Daoy (cell line): ENCODE measurements around the gene BCL2L1. TPM values are rescaled to one million over a fixed set of nuclear protein-coding genes. Genes with fewer than 3 reads are reported as not detected.

ENCODE experiments used
- DNase-seq: peaks from one replicate; pipeline ENCODE4 v3.0.0-alpha.2; 2015; ENCODE audit warnings: low read depth
- total RNA-seq: library from RNA; depleted of rRNA; stranded (reverse); fragments of >200 nt; shearing (Covaris generic); gene quantifications from 2 replicates; pipeline ENCODE4 v1.2.3, GENCODE V29; 2014

Gene BCL2L1
- total RNA-seq, 1 experiment from 2014 or later = 49.1 TPM

GRCh38 chr20:31693402-31693801, 29.3 kb downstream of the BCL2L1 start:
- DNase-seq = no peak

- no peak for DNase-seq
Measured at GRCh38 chr20:31691646-31692275, 30.9 kb downstream of the BCL2L1 start.

- no peak for DNase-seq
Measured at GRCh38 chr20:31690124-31690666, 32.5 kb downstream of the BCL2L1 start.

- no peak for DNase-seq
Measured at GRCh38 chr20:31689141-31689540, 33.5 kb downstream of the BCL2L1 start.

DNA sequence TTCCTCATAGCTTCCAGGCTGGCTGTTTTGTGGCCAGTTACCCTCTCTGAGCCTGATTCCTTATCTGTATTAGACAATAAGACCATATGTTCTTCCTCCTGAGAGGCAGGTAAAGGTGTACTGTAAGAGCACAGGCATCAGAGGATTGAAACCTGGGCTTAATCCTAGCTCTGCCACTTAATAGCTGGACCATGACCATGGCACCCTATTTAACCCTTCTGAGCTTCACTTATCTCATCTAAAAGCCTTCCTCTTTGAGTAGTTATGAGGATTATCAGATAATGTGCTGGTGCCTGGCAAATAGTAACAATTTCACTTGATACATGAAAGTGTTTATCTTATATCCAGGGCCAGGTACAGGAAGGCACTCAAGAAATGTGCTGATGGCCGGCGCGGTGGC, 34.9 kb downstream of the BCL2L1 start:
- DNase-seq = no peak

DNA sequence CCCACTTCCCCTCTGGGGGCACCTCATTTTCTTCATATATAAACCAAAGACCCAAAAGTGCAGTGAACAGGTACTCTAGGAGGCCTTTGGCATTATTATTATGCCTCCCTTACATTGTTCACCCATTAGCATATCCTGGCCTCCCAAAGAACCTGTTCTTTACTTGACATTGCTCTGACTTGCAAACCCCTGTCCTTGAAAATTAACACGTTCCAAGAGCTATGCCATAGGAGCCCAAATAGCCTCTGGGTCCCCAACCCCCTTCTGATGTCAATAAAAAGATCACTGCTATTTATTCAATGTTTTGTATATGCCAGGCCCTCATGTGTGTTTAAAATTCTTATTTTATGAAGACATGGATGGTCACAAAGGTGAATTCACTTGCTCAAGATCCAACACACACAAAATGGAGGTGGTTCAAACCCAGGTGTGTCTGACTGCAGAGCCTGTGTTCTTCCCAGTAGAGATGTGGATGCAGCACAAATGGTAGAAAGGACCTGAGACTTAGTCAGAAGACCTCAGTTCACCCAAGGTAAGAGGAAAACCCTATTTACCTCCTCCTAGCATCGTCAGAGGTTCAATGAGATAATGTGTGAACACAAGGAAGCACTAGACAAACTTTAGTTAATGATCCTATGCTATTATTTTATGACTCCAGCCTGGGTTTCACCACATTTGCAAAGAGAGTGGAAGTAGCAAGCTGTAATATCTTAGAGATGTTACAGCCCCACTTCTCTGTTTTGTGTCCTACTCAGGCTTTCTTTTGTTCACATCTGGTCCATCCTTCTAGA, 36.6 kb downstream of the BCL2L1 start:
- no peak for DNase-seq

DNA sequence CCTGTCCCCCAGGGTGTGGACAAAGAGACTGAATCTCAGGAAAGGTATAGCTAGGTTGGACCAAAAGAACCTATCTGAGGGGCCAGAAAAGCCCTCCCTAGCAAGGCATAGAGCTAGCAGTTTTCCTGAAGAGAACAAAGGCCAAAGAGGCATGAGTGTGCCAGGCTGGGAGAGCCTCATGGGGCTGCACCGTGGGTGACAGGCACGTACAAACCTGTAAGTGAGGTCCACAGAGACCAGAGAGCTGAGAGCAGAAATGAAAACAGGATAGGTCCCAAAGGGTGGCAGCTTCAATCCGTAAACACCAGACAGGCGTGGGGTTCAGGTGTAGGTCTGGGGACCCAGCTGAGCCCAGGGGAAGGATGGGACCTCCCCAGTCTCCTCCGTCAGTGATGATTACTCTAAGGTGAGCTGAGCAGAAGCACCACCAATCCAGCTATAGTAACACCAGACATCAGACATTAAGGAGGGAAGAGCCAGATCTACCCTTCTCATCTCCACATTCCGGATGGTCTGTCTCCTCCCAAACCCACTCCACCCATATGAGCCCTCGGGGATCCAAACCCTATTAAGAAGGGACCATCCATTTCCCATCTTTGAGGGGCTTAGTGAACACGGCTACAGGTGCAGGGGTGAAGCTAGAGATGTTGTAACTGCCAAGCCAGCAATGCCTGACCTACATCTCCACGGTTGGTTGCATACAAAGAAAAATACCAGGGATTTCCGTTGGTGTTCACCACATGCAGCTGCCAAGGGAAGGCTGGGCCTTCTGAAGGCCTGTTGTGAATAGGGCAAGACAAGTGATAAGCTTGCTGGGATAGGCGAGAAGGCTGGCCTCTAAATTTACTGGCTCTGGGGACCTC, 38.3 kb downstream of the BCL2L1 start:
- no peak for DNase-seq

- DNase-seq = no peak
Measured at GRCh38 chr20:31682927-31683326, 39.7 kb downstream of the BCL2L1 start.

- DNase-seq = no peak
Measured at GRCh38 chr20:31682352-31682751, 40.3 kb downstream of the BCL2L1 start.

DNA sequence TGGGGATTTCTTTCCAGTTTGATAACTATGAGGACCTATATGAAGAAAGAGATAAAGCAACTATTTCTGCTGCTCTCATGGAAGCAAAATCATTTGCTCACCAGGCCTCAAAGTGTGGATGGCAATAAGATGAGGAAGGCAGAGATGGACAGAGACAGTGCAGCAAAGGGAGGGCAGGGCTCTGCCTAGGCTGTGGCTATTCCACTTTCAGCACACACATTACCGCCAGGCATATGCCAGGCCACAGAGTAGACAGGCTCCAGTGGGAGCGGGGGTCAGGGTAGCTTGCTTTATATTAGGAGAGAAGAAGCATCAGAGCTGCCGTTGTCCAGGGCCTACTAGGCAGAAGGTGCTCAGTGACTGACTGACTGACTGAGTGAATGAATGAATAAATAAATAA, 40.9 kb downstream of the BCL2L1 start:
- DNase-seq = no peak

DNA sequence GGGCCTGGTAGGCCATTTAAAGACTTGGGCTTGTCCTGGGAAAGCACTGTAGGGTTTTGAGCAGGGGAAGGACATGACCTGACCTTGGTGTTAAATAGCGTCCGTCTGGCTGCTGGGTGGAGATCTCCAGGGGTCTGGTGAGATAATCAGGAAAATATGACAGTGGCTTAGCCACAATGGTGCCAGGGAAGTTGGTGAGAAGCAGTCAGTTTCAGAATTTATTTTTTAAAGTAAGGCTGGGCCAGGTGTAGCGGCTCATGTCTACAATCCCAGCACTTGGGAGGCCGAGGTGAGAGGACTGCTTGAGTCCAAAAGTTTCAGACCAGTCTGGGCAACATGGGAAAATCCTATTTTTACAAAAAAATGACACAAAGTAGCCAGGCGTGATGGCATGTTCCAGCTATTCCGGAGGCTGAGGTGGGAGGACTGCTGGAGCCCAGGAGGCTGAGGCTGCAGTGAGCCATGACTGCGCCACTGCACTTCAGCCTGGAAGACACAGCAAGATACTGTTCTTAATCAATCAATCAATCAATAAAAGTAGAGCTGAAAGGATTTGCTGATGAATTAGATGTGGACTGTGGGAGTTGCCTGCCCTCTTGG, 41.4 kb downstream of the BCL2L1 start:
- no peak for DNase-seq

DNA sequence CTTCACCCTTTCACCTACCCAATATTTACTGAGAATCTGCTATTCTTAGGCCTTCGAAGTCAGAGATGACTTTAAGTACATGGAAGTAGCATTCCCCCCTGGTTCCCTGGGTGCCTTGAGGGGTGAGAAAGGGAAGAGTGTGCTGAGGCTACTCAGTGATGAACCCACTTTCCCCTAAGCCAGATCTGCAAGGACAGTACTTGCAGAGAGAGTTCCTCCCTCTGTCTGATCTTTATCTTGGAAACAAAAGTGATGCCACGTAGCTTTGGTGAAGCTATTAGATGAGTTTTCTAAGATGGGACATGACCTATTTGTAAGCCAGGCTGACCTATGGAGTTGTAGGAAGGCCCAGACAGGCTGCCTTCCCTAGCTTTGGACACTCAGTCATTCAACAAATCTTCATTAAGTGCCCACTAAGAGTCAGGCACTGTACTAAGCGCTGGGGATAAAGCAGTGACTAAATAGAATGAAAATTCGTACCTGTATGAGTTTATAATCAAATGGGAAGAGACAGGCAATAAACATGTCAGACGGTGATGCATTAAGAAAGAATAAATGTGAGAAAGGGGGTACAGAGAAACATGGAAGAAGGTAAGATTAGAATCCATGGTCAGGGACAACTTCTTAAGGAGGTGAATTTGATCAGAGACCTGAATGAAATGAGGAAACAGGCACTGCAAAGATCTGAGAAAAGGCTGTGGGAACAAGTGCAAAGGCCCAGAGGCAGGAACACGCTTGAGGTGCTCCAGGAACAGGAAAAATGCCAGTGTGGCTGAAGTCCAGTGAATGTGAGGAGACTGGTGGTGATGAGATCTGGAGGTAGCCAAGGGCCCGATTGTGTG, 42.2 kb downstream of the BCL2L1 start:
- DNase-seq = no peak

- DNase-seq = no peak
Measured at GRCh38 chr20:31679357-31680285, 43.0 kb downstream of the BCL2L1 start.

DNA sequence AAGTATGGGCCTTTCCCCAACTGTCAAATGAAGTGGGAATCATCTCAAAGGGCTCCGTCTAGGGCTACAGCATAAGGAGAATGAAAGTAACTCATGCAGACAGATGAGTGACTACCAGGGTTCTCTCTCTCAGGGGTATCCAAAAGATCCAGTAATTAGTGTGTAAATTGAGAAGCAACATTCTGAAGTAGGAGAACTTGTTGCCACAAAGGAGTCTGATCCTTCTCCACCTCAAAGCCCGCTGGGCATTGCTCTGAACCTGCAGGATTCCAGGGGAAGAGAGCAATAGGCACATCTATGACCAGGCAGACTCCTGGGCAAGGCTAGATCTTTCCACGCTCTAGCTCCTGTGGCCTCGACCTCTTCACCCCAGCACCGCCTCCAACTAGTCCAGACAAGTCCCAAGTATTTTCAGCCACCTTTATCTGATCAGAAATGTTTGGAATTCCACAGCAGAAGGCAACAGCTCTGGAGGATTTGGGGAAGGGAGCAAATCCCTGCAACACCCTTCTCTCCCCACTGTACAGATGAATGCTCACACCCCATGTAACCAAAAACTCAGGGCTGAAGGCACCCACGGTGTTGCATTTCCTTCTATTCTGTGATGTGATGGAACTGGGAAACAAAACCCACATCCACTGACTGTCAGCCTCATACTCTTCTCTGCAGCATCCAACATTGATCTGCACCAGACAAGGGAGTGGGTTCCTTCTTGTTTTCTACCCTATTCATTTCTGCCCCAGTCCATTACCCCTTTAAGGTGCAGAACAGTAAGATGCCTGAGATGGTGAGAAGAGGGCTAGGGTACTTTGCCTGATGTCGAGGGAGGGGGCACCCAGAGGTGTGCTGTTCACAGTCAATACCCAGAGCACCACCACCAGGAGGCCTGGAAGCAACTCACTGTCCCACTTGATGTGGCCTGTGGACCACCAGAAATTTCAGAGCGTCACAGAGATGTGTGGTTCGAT, 44.0 kb downstream of the BCL2L1 start:
- no peak for DNase-seq

DNA sequence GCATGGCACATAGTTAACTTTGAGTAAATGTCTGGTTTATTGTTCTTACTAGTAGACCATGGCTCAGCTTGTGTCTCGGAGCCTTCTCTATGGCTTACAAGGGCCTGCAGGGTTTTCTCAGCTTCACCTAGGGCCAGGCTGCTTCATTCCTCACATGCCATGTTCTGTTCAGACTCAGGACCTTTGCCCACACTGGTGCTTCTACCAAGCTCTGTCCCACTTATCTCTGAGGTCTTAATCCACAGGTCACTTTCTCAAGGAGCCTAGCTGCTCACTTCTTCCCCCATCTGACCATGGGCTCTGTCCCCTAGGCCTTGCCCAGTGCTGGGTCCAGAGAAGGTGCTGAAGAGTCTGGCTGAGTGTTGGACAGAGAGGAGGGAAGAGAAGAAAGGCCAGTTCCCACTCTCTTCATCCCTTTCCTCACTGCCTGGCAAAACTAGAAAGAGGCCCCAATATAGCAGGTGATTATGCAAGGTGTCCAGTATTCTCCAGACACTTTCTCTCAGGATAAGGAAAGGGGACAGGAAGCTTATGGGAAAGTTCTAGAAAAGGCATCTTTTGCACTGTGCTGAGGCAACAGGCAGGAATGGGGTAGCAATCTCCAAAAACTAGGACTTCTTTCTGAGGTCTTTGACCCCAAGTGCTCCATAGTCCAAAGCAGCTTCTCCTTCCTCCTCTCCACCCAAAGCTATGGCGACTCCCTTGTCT, 45.0 kb downstream of the BCL2L1 start:
- no peak for DNase-seq

- DNase-seq = no peak
Measured at GRCh38 chr20:31676609-31676989, 46.1 kb downstream of the BCL2L1 start.

GRCh38 chr20:31675828-31676608, 46.6 kb downstream of the BCL2L1 start:
- peak; percentile 18 for DNase-seq
